ENCODE measurements around the gene TOMM34.

Gene TOMM34

DNA sequence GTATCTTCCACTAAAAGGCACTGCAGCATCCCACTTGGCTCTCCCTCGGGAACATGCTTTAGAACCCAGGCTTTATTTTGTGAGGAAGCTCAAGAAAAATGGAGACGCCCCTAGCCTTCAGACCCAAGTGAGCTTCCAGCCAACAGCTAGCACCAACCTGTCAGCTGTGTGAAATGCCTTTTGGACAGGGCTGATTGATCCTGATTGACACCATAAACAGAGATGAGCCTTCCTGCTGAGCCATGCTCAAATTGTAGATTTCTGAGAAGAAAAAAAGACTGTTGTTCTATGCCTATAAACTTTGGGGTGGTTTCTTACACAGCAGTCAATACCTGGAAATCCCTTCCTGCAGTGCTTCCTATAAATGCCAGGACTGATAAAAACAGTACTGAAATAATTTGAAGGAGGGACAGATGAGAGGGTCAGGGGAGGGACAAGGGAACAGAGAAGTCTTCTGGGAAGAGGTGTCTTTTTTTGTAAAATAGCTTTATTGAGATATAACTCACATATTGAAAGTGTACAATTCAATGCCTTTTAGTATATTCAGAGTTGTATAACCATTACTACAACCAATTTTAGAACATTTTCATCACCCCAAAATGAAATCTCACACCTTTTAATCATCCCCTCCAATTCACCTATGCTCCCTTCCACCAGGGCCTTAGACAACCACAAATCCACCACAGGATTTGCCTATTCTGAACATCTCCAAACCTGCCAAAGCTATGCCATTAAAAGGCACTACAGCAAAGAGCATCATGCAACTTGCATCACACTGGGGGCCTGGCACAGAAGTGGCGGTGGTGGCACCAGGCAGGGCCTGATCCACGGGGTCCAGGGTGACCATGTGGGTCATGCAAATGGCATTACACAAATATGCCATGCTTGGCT, 3.4 kb upstream of the TOMM34 start:
- DNase-seq (ENCODE audit: insufficient read length, low spot score) (no peak), FAIRE-seq (no peak)

- FAIRE-seq (no peak), DNase-seq (ENCODE audit: insufficient read length, low spot score) (no peak)
These were observed 2.3 kb upstream of the TOMM34 start for GRCh38 chr20:44962483-44962882.

DNA sequence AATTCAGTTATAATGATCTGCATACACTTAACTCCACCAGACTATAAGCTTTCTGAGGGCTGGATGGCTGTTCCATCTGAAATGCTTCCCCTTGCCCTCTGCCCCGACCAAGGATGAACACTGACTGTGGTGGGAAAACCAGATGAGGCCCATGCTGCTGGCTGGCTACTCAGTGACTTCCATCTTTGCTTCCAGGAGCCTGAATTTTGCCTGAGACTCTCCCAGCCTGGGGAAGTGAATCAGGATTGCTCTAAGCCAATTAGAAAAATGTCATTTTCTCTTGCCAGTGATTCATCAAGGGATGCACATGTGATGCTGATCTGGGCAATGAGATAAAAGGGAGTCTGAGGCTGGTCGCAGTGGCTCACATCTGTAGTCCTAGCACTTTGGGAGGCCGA, 1.7 kb upstream of the TOMM34 start:
- peak; percentile 31 for FAIRE-seq
- DNase-seq (ENCODE audit: insufficient read length, low spot score): peak; percentile 62

GRCh38 chr20:44961011-44961869, 1.0 kb upstream of the TOMM34 start:
- DNase-seq (ENCODE audit: insufficient read length, low spot score) (peak; percentile 39), FAIRE-seq (no peak)

DNA sequence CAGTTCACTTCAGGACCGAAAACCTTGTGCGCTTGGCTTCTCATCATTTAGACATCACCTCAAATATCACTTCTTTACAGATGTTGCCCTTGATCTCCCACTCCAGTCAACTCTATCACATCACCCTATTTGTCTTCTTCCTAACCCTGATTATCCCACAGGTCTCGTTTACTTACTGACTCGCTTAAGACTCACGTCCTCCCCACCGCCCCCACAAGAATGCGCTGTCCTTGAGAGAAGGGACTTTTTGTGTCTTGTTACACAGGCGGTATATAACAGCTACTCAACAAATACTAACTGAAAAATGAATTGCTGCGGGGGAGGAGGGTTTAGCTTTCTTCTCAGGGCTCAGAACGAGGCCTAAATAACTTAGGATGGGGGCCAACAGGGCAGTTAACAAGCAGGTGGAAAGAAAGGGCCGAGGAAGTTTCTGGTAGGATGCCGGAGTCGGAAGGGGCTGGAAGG, 527 bp downstream of the TOMM34 start:
- peak; percentile 91 for FAIRE-seq
- peak; percentile 73 for DNase-seq (ENCODE audit: insufficient read length, low spot score)

GRCh38 chr20:44959082-44959637, 1.0 kb downstream of the TOMM34 start:
- DNase-seq (ENCODE audit: insufficient read length, low spot score): no peak
- FAIRE-seq: no peak

- FAIRE-seq: no peak
- no peak for DNase-seq (ENCODE audit: insufficient read length, low spot score)
These were observed 1.9 kb downstream of the TOMM34 start for GRCh38 chr20:44958276-44958675.

GRCh38 chr20:44956410-44956809, 3.8 kb downstream of the TOMM34 start:
- FAIRE-seq (no peak), DNase-seq (ENCODE audit: insufficient read length, low spot score) (no peak)

GRCh38 chr20:44955270-44955669, 4.9 kb downstream of the TOMM34 start:
- DNase-seq (ENCODE audit: insufficient read length, low spot score): no peak
- no peak for FAIRE-seq

- no peak for DNase-seq (ENCODE audit: insufficient read length, low spot score)
- FAIRE-seq: no peak
These were observed 6.0 kb downstream of the TOMM34 start for GRCh38 chr20:44954211-44954610.

GRCh38 chr20:44952731-44953130, 7.5 kb downstream of the TOMM34 start:
- FAIRE-seq (no peak), DNase-seq (ENCODE audit: insufficient read length, low spot score) (no peak)

DNA sequence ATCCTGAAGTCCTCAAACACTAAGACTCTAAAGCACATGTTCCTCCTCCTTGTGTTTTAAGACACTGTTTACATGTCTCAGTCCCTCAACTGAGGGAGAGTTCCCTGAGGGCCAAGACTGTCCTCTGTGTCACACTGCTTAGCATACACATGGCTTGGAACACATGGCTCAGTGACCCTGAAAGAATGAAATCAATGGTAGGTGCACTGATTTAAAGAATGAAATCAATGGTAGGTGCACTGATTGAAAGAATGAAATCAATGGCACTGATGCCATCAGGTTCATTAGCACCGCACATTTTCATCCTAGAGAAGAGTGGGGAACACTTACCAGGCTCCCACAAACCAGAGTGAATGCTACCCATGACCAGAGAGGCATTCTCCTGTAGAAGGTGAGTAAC, 9.8 kb downstream of the TOMM34 start:
- FAIRE-seq: peak; percentile 52

GRCh38 chr20:44948513-44948912, 11.7 kb downstream of the TOMM34 start:
- peak; percentile 55 for FAIRE-seq
- no peak for DNase-seq (ENCODE audit: insufficient read length, low spot score)

More for the DNA sequence above, 9.8 kb downstream of the TOMM34 start:
- DNase-seq (ENCODE audit: insufficient read length, low spot score): no peak

DNA sequence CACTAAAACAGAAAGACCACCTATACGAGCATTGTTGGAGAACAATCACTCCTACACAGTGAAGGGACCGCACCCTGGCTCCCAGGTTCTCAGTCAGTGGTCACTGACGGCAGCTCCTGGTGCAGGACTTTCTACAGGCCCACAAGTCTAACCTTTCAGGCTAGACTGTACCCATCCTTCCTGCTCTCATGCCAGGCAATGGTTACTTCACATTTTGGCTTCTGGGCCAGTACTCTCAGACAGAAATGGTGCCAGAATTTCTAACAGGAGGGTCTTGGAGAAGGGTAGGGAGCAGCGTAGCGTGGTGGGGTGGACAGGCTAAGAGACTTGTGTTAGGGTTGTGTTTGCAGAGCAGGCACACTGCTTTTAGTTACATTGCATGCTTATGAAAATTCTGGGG, 12.1 kb downstream of the TOMM34 start:
- DNase-seq (ENCODE audit: insufficient read length, low spot score): no peak
- FAIRE-seq: peak; percentile 4

DNA sequence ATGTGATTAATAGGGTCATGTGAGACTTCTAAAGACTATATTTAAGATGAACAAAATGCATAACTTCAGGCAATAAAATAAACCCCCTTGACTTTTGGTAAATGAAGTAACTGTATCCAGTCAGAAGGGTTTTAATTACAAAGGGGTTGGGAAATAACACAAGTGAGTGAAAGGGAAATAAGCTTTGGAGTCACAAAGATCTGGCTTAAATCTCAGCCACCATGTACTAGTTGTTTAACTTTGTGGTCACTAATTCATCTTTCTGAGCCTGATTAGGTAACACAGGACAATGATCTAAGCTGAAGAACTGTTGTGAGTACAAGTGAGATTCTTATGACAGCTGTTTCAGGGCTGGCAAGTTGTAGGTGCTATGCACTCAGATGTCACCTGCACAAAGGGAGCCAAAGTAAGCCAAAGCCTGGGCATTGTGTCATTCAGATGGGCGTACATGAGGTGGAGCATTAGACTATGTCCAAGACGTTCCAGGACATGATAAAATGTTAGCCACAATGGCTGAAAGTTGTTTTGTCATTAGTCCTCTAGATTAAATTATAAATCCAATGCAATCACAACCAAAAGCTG, 13.8 kb downstream of the TOMM34 start:
- DNase-seq (ENCODE audit: insufficient read length, low spot score) (no peak), FAIRE-seq (peak; percentile 72)

- no peak for FAIRE-seq
- DNase-seq (ENCODE audit: insufficient read length, low spot score): no peak
These were observed 14.9 kb downstream of the TOMM34 start for GRCh38 chr20:44945261-44945660.

DNA sequence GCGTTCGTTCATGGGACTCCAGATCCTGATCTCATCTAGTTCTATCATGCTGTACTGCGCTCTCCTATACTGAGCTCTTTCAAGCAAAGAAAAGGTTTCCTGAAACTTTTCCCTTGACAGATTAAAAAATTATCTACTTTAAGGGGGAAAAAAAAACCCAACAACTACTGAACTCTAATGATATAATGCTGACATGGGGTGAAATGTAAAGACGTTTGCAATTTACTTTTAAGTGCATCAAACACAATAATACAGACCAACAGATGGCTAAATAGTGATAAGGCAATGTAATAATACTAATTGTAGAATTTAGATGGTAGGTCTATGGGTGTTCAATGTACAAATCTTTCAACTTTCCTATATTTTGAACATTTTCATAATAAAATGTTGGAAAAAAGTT, 16.4 kb downstream of the TOMM34 start:
- DNase-seq (ENCODE audit: insufficient read length, low spot score) (no peak), FAIRE-seq (no peak)

- FAIRE-seq (no peak), DNase-seq (ENCODE audit: insufficient read length, low spot score) (no peak)
These were observed 17.8 kb downstream of the TOMM34 start for GRCh38 chr20:44942264-44942973.

- DNase-seq (ENCODE audit: insufficient read length, low spot score) (no peak), FAIRE-seq (peak; percentile 16)
These were observed 19.0 kb downstream of the TOMM34 start for GRCh38 chr20:44941120-44941691.

DNA sequence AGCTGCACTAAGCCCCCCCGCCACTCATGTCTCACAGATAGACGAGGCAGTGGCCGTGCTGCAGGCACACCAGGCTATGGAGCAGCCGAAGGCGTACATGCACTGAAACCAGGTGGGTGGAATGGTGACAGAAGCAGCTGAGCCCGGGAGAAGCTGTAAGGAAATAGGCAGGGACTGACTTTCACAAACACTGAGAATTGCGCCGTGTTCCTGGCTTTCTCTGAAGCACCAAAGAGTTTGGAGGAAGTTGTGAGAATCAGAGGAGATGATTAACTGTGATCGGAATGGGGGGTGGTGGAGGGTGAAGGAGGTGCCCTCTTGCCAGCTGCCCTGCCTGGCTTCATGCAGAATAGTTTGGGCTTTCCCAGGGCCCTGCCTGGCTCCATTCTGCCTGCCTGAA, 21.6 kb downstream of the TOMM34 start:
- DNase-seq (ENCODE audit: insufficient read length, low spot score) (no peak), FAIRE-seq (peak; percentile 81)
